LNCaP clone FGC (cell line): ENCODE results near the gene RMC1.
"Not testable (repeated sequence)": the region's sequence is repeated elsewhere in the genome, so short reads cannot be mapped to it uniquely, and the experiment has no call there.

Experiments used
- DNase-seq: peaks from one replicate; pipeline ENCODE4 v3.0.0-alpha.2; 2011; ENCODE audit warnings: low read depth
- H3K4me3 ChIP-seq: 2 replicates; pipeline ENCODE4 v1.5.1; 2011; ENCODE audit warnings: mild to moderate bottlenecking, low read depth, low read length, control low read depth
- TF ChIP-seq, protein P1 (sequence below): IDR thresholded peaks from 2 replicates; pipeline ENCODE4 v1.5.1; 2012; ENCODE audit warnings: mild to moderate bottlenecking; ENCODE audit not compliant: control insufficient read depth, insufficient read depth; ENCODE audit errors: extremely low read depth

The RMC1 gene

DNA sequence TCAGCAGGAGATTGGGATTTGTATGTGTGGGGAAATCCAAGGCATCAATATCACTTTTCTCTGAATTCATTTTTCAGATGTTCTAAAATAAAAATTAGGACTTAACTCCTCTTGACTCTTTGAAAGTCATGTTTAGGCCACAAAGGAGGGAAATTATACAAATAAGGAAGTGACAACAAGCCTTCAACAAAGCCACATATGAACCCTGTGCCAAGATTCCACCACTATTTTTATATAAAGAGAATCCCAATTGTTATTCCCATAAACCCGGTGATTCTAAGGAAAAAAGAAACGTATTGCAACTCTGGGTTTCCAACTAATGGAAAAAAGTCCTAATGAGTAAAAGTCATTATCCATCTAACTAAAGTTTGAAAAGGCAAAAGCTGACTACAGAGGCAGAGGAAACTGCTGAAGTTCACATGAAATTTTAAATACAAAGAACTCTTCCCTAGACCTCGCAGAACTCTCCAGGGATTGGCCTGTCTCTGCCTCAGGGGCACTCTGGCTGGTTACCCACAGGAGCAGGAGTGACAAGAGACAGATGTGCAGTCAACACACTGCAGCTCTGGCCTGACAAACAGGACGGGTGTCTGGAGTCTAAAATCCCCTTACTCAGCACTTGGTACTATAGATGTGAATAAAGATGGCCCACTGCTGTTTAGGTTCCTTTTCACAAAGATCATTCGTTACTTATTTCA, 71.4 kb downstream of the RMC1 start:
- H3K4me3 ChIP-seq, result no peak overlapping the region
- no peak for DNase-seq
- TF ChIP-seq, protein P1, sequence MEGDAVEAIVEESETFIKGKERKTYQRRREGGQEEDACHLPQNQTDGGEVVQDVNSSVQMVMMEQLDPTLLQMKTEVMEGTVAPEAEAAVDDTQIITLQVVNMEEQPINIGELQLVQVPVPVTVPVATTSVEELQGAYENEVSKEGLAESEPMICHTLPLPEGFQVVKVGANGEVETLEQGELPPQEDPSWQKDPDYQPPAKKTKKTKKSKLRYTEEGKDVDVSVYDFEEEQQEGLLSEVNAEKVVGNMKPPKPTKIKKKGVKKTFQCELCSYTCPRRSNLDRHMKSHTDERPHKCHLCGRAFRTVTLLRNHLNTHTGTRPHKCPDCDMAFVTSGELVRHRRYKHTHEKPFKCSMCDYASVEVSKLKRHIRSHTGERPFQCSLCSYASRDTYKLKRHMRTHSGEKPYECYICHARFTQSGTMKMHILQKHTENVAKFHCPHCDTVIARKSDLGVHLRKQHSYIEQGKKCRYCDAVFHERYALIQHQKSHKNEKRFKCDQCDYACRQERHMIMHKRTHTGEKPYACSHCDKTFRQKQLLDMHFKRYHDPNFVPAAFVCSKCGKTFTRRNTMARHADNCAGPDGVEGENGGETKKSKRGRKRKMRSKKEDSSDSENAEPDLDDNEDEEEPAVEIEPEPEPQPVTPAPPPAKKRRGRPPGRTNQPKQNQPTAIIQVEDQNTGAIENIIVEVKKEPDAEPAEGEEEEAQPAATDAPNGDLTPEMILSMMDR, result no peak

DNA sequence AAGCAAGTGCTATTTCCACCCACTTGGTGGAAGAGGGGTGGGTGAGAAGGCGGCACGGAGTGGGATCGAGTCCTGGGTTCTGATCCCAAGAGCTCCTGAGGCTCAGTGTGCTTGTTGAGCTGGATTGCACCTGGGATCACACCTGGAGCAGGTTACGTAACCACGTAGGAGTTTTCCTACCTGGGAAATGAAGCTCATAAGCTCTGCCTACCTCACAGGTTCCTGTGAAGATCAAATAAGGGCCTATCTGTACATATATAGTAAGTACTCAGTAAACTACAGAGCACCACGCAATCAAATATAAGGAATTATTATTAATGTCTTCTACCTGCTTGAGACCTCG, 72.0 kb downstream of the RMC1 start:
- DNase-seq, result no peak
- TF ChIP-seq, protein P1, result no peak
- no peak overlapping the region for H3K4me3 ChIP-seq

DNA sequence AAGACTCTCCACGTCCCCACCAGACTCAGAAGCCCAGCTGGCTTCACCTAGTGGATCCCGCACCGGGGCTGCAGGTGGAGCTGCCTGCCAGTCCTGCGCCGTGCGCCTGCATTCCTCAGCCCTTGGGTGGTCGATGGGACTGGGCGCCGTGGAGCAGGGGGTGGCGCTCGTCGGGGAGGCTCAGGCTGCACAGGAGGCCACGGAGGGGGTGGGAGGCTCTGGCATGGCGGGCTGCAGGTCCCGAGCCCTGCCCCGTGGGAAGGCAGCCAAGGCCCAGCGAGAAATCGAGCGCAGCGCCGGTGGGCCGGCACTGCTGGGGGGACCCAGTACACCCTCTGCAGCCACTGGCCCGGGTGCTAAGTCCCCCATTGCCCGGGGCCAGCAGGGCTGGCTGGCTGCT, 74.2 kb downstream of the RMC1 start:
- DNase-seq, H3K4me3 ChIP-seq: not testable (repeated sequence)

DNA sequence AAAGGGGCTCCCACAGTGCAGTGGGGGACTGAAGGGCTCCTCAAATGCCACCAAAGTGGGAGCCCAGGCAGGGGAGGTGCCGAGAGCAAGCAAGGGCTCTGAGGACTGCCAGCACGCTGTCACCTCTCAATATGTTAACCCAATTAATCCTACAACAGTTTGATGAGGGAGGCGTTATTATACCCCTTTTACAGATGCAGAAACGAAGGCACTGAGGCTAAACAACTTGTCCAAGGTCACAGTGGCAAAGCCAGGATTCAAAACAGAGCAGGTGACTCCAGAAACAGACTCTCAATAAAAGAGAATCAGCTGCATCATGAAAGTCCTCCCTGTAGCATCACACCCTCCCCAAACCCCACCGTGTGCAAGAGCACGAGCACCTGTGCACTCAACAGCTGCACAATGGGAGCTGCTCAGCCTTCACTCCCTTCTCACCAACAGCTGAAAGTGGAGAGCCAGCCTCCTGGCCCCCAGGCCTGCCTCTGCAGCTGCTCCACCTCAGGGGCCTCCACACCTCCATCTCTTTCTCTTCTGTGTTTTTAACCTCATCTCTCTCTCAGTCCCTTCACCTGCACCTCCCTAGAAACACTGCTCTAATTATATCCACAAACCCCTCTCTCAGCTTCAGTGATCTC, 74.9 kb downstream of the RMC1 start:
- no peak for DNase-seq
- no peak overlapping the region for H3K4me3 ChIP-seq
- TF ChIP-seq, protein P1, result no peak

DNA sequence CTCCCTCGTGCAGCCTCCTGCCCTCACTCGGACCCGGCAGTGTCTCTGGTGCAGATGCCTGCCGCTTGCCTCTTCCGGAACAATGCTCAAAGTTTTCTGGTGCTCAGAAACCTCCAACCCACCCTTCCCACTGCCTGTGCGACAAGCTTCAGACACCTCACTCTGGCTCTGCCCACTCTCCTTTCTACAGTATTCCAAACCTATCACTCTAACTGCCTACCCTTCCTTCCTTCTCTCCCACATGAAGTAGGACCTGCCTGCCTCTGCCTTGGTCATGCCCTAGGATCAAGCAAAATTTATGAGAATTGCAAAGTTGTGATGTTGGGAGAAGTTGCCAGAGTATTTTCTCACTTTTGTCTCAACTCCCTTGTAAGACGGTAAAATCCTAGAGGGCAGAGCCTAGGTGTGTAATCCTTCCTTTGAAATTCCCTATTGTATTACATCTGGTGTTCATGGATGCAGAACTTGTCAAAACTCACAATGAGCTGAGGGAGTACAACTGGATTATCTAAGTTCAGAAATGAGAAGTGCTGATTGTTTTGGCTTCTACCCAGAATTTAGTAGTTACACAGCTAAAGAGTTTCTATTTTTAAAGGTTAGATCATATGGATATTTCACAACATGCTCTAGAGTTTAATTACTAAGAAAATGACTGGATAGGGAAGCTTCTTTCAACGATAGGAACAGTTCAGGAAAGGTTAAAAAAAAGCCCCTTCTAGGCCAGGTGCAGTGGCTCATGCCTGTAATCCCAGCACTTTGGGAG, 75.8 kb downstream of the RMC1 start:
- H3K4me3 ChIP-seq, result no peak overlapping the region
- TF ChIP-seq, protein P1, result no peak
- DNase-seq, result no peak

DNA sequence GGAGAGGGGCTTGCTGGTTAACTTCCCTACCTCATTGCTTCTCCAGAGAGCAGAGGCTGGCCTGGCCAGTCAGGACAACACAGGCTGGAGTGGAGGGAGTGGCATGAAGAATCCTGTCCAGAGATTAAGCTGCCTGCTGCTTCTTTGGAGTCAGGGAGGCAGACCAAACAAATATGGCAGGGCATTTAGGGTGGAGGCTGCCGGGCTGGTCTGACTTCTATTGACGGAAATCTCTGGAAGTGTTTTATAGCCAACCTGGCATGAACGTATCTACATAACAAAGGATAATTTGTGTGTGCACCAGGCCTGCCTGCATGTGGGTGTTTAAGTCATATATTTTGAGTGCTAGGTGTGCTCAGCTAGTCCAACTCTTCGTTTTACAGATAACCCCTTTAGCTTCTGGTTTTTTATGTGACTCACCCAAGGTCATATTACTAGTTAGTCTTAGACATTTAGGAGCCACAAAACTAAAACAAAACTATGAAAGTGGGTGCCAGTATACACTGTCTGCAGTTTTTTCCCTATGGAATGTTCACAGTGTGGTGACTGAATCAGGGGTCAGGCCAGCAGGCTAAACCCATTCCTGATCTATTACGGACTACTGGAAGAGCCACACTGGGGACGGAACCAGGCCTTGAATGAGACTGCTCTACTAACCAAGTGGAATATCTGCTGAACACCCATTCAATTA, 77.5 kb downstream of the RMC1 start:
- H3K4me3 ChIP-seq, result no peak overlapping the region
- TF ChIP-seq, protein P1, result no peak
- no peak for DNase-seq
